Progenitor cell of endocrine pancreas (in vitro differentiated cells): ENCODE measurements around the gene SPON1. TPM values are rescaled to one million over a fixed set of nuclear protein-coding genes. Genes with fewer than 3 reads are reported as not detected.
"Not testable (repeated sequence)": the region's sequence is repeated elsewhere in the genome, so short reads cannot be mapped to it uniquely, and the experiment has no call there.

Source experiments
- DNase-seq: peaks from one replicate; pipeline ENCODE4 v3.0.0; 2021; ENCODE audit warnings: low spot score; ENCODE audit not compliant: unreplicated experiment
- H3K27ac Mint-ChIP-seq: 2 replicates; pipeline ENCODE4 v1.8.0; 2021; ENCODE audit warnings: mild to moderate bottlenecking, moderate library complexity, mixed read lengths
- H3K27me3 Mint-ChIP-seq: 2 replicates; pipeline ENCODE4 v1.8.0; 2021; ENCODE audit warnings: mixed read lengths
- H3K36me3 Mint-ChIP-seq: 2 replicates; pipeline ENCODE4 v1.8.0; 2022; ENCODE audit warnings: mixed read lengths; ENCODE audit not compliant: insufficient read depth
- H3K4me1 Mint-ChIP-seq: 2 replicates; pipeline ENCODE4 v1.8.0; 2021; ENCODE audit warnings: low read depth, mixed read lengths
- H3K4me3 Mint-ChIP-seq: 2 replicates; pipeline ENCODE4 v1.8.0; 2021; ENCODE audit warnings: low read depth, mild to moderate bottlenecking, moderate library complexity, mixed read lengths
- H3K9me3 Mint-ChIP-seq: 2 replicates; pipeline ENCODE4 v1.8.0; 2021; ENCODE audit warnings: low read depth, mixed read lengths
- CTCF ChIP-seq: fragments of 200-600 bp; sonication (generic); IDR thresholded peaks from one replicate; pipeline ENCODE4 v1.5.0; 2021; ENCODE audit warnings: antibody characterized with exemption, mild to moderate bottlenecking; ENCODE audit not compliant: unreplicated experiment
- total RNA-seq: library from RNA; stranded (reverse); gene quantifications from 2 replicates; pipeline ENCODE4 v1.2.1, GENCODE V29; 2021

SPON1 gene
- total RNA-seq, 1 donor from 2014 or later: 13.7 TPM

- H3K9me3 Mint-ChIP-seq: no peaks in the 10 kb centered on the region
- no peak overlapping the region for H3K4me3 Mint-ChIP-seq
- no peak for DNase-seq
- no peak overlapping the region for H3K27ac Mint-ChIP-seq
- H3K36me3 Mint-ChIP-seq: no peaks in the 10 kb centered on the region
- H3K4me1 Mint-ChIP-seq: peaks cover 6% of the 10 kb centered on the region
- peaks cover 30% of the 10 kb centered on the region for H3K27me3 Mint-ChIP-seq
- no peak for TF ChIP-seq CTCF
Observed at GRCh38 chr11:14244926-14245325, 282.4 kb downstream of the SPON1 start.

DNA sequence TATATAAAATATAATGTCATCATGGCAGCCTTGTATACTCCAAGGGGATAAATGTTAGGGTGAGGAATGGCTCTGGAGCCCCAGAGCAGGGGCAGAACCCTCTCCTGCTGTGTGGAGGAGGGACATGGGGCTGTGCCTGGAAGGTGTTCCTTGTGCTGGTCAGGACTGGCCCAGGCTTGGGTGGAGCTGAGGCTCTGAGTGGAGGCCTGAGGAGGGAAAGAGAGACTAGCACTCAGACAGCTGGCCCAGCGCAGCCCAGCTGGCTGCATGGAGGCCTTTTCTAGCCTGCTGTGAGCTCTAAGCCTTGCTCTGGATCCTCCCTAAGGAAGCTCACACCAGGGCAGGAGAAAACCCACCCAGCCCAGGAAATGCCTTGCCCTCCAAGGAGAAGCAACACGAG lies 282.9 kb downstream of the SPON1 start:
- TF ChIP-seq CTCF: no peak
- Mint-ChIP-seq H3K27me3 (peaks cover 30% of the 10 kb centered on the region), H3K36me3 (no peaks in the 10 kb centered on the region), H3K4me3 (no peak overlapping the region), H3K9me3 (no peaks in the 10 kb centered on the region), H3K27ac (no peak overlapping the region), H3K4me1 (peaks cover 6% of the 10 kb centered on the region)
- DNase-seq: no peak

DNA sequence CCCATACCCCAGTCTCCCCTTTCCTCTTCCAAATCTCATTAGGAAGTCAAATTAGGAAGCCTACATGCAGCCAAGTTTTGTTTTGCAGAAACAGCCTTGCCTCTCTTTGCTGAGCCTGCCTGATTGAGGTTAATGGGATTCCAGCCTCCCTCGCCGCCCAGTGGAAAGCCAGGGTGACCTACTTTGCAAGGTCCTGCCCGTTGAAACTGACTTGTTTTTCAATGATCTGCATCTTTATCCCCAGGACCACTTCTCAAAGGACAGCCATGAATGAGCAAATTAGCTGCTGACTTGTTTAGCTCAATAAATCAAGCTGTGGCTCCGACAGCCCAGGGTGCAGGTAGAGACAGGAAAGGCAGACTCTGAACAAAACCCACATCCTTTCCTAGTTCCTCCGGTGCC lies 286.1 kb downstream of the SPON1 start:
- Mint-ChIP-seq H3K4me3 (no peak overlapping the region), H3K4me1 (peaks cover 6% of the 10 kb centered on the region), H3K27me3 (peaks cover 34% of the 10 kb centered on the region), H3K27ac (no peak overlapping the region), H3K36me3 (no peaks in the 10 kb centered on the region), H3K9me3 (no peaks in the 10 kb centered on the region)
- DNase-seq: no peak
- TF ChIP-seq CTCF: no peak

DNA sequence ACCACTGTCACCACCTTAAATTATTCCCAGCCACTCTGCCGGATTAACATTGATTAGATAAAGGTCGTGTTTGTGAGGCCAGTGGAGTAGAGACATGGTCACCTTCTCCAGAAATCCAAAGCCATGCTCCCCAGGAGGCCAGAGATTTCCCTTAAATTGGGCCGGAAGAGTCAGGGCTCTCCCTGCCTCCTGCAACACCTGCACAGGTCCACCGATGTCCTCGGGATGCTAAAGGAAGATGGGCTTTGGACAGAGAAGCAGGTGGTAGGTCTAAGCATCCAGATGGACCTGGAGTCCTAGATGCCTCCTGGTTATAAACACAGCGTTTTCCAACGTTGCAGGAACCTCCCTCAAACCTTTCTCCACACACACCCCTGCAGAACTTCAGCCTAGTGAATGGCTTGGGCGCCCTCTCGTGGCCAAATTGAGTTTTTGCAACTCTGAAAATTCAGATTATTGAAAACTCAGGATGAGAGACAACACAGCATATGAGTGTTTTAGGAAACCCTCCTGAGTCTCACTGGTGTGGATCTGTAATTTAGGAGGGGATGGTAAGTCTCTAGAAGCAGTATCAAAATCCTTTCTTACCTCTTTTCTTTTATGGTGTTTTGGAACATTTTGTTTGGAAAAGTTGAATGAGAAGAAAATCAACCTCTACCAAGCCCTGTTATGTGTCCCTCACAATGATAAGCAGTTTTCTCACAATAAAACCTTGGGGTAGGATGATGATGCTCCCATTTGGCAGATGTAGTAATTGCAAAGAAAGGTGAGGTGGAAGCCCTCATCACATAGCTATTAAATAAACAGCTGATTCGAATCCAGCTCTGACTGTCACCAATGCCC lies 286.8 kb downstream of the SPON1 start:
- DNase-seq: peak; percentile 43
- Mint-ChIP-seq H3K4me1 (peaks cover 6% of the 10 kb centered on the region), H3K36me3 (no peaks in the 10 kb centered on the region), H3K27me3 (peaks cover 36% of the 10 kb centered on the region), H3K4me3 (no peak overlapping the region), H3K27ac (no peak overlapping the region), H3K9me3 (no peaks in the 10 kb centered on the region)
- peak; percentile 96 for TF ChIP-seq CTCF

- peaks cover 6% of the 10 kb centered on the region for H3K4me1 Mint-ChIP-seq
- no peaks in the 10 kb centered on the region for H3K9me3 Mint-ChIP-seq
- H3K36me3 Mint-ChIP-seq: peaks cover 1% of the 10 kb centered on the region
- no peak for DNase-seq
- TF ChIP-seq CTCF: no peak
- peaks cover 36% of the 10 kb centered on the region for H3K27me3 Mint-ChIP-seq
- no peak overlapping the region for H3K4me3 Mint-ChIP-seq
- no peak overlapping the region for H3K27ac Mint-ChIP-seq
Observed at GRCh38 chr11:14251754-14252153, 289.2 kb downstream of the SPON1 start.

DNA sequence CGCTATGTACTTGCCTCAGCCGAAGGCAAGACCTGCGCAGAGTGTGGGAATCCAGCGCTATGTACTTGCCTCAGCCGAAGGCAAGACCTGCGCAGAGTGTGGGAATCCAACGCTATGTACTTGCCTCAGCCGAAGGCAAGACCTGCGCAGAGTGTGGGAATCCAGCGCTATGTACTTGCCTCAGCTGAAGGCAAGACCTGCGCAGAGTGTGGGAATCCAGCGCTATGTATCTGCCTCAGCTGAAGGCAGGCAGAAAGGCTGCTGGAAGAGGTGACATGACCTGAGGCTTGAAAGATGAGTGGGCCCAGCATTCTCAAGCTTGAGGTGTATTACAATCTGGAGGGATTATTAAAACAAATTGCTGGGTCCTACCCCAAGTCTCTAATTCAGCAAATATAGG lies 290.0 kb downstream of the SPON1 start:
- peaks cover 35% of the 10 kb centered on the region for H3K27me3 Mint-ChIP-seq
- not testable (repeated sequence) for H3K9me3 Mint-ChIP-seq, H3K4me3 Mint-ChIP-seq, H3K4me1 Mint-ChIP-seq, H3K27ac Mint-ChIP-seq, DNase-seq, H3K36me3 Mint-ChIP-seq
